Keratinocyte (primary cell): Measurements from ENCODE around the gene FBXO44.

Experiments used
- CTCF ChIP-seq, 3 experiments: IDR thresholded peaks in 1 of 3; conservative IDR thresholded peaks in 1 of 3; optimal IDR thresholded peaks in 1 of 3; 2 replicates in 2 of 3; 3 replicates in 1 of 3; pipeline versions ENCODE3 to v1.5.1; 2011; ENCODE audit warnings: low read length in 3 of 3, mild to moderate bottlenecking in 3 of 3, moderate library complexity in 2 of 3, control low read depth in 1 of 3, inconsistent platforms in 1 of 3; ENCODE audit not compliant: insufficient read depth in 2 of 3; ENCODE audit errors: extremely low read depth in 1 of 3
- EZH2 ChIP-seq: IDR thresholded peaks from one replicate; pipeline ENCODE4 v1.6.1; 2012; ENCODE audit warnings: inconsistent platforms, mild to moderate bottlenecking, low read length, moderate library complexity

- TF ChIP-seq CTCF (optimal IDR thresholded peaks at IDR 0.05 in 1 of 3, IDR thresholded peaks at IDR 0.05 in 1 of 3, conservative IDR thresholded peaks at IDR 0.05 in 1 of 3; ENCODE audit: extremely low read depth in 1 of 3, insufficient read depth in 2 of 3, low read length in 3 of 3): no peak
- TF ChIP-seq EZH2: no peak
Observed at GRCh38 chr1:11617741-11618140, 36.9 kb upstream of the FBXO44 start.
